Stimulated activated CD8-positive, alpha-beta memory T cell treated with anti-CD3 and anti-CD28 coated beads, Interleukin-2, amount 100 ng/mL, for 1 hour (primary cell): Measurements from ENCODE around the gene RPS18.

Source experiments
- DNase-seq, 2 donors: peaks; one replicate each; pipeline ENCODE4 v3.0.0-alpha.2; 2020; ENCODE audit warnings: low read depth in 2 of 2

The RPS18 gene

GRCh38 chr6:33314943-33315792 is 43.3 kb downstream of the RPS18 start:
- DNase-seq, result no peak

- no peak for DNase-seq
Measured at GRCh38 chr6:33315793-33316602, 44.1 kb downstream of the RPS18 start.

GRCh38 chr6:33316603-33317418 is 44.9 kb downstream of the RPS18 start:
- no peak for DNase-seq

- DNase-seq, result no peak
Measured at GRCh38 chr6:33317419-33317668, 45.5 kb downstream of the RPS18 start.

- DNase-seq, result peak; percentile 85 to 93
Measured at GRCh38 chr6:33317669-33318425, 46.0 kb downstream of the RPS18 start, which contains the start of gene ZBTB22. TSS of gene ZBTB22 (minus strand) at chr6:33317744. CDS start at chr6:33316916, 828 bp downstream.

GRCh38 chr6:33318426-33319073 is 46.7 kb downstream of the RPS18 start:
- DNase-seq, result no peak

GRCh38 chr6:33319939-33320314 is 48.1 kb downstream of the RPS18 start:
- no peak for DNase-seq

GRCh38 chr6:33320315-33321181 is 48.7 kb downstream of the RPS18 start:
- no peak for DNase-seq

GRCh38 chr6:33321227-33321626 is 49.4 kb downstream of the RPS18 start:
- no peak for DNase-seq

GRCh38 chr6:33323623-33323948 is 51.7 kb downstream of the RPS18 start:
- no peak for DNase-seq

GRCh38 chr6:33324125-33324524 is 52.2 kb downstream of the RPS18 start:
- no peak for DNase-seq
